Gastrocnemius medialis (tissue), 4 donors: Measurements from ENCODE around the gene P2RX5. TPM values are rescaled to one million over a fixed set of nuclear protein-coding genes. Genes with fewer than 3 reads are reported as not detected.
A peak's percentile ranks its signal among the peaks of the same experiment; 100 is the strongest.

Experiments used
- ATAC-seq, 2 donors: fragments of 150-250 bp; one replicate each; pipeline ENCODE4 v1.9.1; 2016
- DNase-seq, 2 donors: peaks; one replicate each; pipeline ENCODE4 v3.0.0-alpha.2; 2019
- H3K27ac ChIP-seq, 4 donors: fragments of 200-600 bp; sonication (generic); 1 replicate in 1 of 4; 2 replicates in 3 of 4; pipeline ENCODE4 v1.5.1; 2016 to 2018; ENCODE audit warnings: mild to moderate bottlenecking in 2 of 4, moderate library complexity in 1 of 4
- H3K27me3 ChIP-seq, 3 donors: fragments of 200-600 bp; sonication (generic) in 2 of 3; 1 replicate in 1 of 3; 2 replicates in 2 of 3; pipeline versions ENCODE4 v1.5.1 to v1.6.0; 2016 to 2019; ENCODE audit warnings: mild to moderate bottlenecking in 1 of 3, moderate library complexity in 1 of 3
- H3K36me3 ChIP-seq, 2 donors: fragments of 200-600 bp; sonication (generic) in 1 of 2; one replicate each; pipeline ENCODE4 v1.5.1; 2017 to 2018
- H3K4me1 ChIP-seq, 2 donors: fragments of 200-600 bp; sonication (generic) in 1 of 2; one replicate each; pipeline ENCODE4 v1.5.1; 2016 to 2017; ENCODE audit warnings: mild to moderate bottlenecking in 2 of 2
- H3K4me3 ChIP-seq, 4 donors: fragments of 200-600 bp; sonication (generic) in 3 of 4; 1 replicate in 1 of 4; 2 replicates in 3 of 4; pipeline ENCODE4 v1.5.1; 2016 to 2019; ENCODE audit warnings: mild to moderate bottlenecking in 2 of 4
- H3K9me3 ChIP-seq, 3 donors: fragments of 200-600 bp; sonication (generic) in 2 of 3; 1 replicate in 1 of 3; 2 replicates in 2 of 3; pipeline ENCODE4 v1.5.1; 2016 to 2019
- POLR2A ChIP-seq, 2 donors: fragments of 450-650 bp; IDR thresholded peaks; one replicate each; pipeline ENCODE4 v1.6.1; 2017; ENCODE audit warnings: antibody characterized with exemption in 2 of 2, mild to moderate bottlenecking in 2 of 2, moderate library complexity in 2 of 2
- in situ Hi-C, 4 donors: fragments of 200-750 bp; cut with MboI; loops; one replicate each; pipeline versions ENCODE4 v1.15.0 to v1.8.0; 2017; ENCODE audit warnings: low sequenced_read_pairs in 4 of 4
- intact Hi-C: fragments of 100-400 bp; cut with DNase I; formaldehyde crosslinking; loops from one replicate; pipeline ENCODE4 v1.15.1; 2023; ENCODE audit warnings: low total_unique reads
- total RNA-seq, 4 donors: library from RNA; depleted of rRNA; stranded (reverse); fragments of >200 nt; gene quantifications; one replicate each; pipeline versions ENCODE4 v1.1.0 to v1.2.3, GENCODE V29; 2016
- TF ChIP-seq, protein P1 (sequence below), 5 experiments: fragments of 450-650 bp in 3 of 5; fragments of 200-600 bp in 2 of 5; sonication (generic) in 2 of 5; IDR thresholded peaks in 4 of 5; conservative IDR thresholded peaks in 1 of 5; 1 replicate in 4 of 5; 2 replicates in 1 of 5; pipeline ENCODE4 v1.5.1; 2016 to 2019; ENCODE audit warnings: antibody characterized with exemption in 5 of 5, mild to moderate bottlenecking in 3 of 5, moderate library complexity in 3 of 5

The P2RX5 gene
- total RNA-seq, 4 donors from 2014 or later: 12.3 to 52.9 (median 30.2) TPM

DNA sequence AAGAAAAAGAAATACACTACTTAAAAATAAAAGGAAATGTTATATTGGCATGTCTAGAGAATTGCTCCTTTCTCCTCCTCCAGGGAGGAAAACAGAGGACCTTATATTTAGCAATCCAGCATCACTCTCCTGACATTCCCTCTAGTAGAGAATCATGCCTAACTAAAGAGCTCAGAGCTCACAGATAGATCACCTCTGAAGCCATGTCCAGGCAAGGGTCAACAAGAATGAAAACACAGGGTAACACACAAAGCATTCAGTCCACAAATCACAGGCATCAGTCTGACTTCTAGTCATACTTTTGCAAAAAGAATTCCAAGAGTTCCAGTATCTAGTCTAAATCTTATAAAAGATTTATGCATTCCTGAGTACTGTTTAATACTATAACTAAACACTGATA, 23.3 kb upstream of the P2RX5 start:
- Histone ChIP-seq H3K4me3 (no peak overlapping the region), H3K36me3 (peaks cover 0 to 46% of the 10 kb centered on the region in 2 donors), H3K27ac (peak overlapping the region; percentile 42 to 76 (median 66)), H3K4me1 (peaks cover 12 to 24% of the 10 kb centered on the region in 2 donors), H3K27me3 (no peaks in the 10 kb centered on the region), H3K9me3 (no peaks in the 10 kb centered on the region)
- in situ Hi-C loops: loop anchor here in 1 of 4 donors (5.0 kb wide), 1 partner anchor 47 kb away; no protein-coding TSS in a partner anchor
- no peak for TF ChIP-seq POLR2A (IDR thresholded peaks at IDR 0.05)
- TF ChIP-seq, protein P1, sequence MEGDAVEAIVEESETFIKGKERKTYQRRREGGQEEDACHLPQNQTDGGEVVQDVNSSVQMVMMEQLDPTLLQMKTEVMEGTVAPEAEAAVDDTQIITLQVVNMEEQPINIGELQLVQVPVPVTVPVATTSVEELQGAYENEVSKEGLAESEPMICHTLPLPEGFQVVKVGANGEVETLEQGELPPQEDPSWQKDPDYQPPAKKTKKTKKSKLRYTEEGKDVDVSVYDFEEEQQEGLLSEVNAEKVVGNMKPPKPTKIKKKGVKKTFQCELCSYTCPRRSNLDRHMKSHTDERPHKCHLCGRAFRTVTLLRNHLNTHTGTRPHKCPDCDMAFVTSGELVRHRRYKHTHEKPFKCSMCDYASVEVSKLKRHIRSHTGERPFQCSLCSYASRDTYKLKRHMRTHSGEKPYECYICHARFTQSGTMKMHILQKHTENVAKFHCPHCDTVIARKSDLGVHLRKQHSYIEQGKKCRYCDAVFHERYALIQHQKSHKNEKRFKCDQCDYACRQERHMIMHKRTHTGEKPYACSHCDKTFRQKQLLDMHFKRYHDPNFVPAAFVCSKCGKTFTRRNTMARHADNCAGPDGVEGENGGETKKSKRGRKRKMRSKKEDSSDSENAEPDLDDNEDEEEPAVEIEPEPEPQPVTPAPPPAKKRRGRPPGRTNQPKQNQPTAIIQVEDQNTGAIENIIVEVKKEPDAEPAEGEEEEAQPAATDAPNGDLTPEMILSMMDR (IDR thresholded peaks at IDR 0.05 in 4 of 5, conservative IDR thresholded peaks at IDR 0.05 in 1 of 5): no peak
- DNase-seq: no peak
- intact Hi-C loops: no loop called here
- no peak for ATAC-seq

DNA sequence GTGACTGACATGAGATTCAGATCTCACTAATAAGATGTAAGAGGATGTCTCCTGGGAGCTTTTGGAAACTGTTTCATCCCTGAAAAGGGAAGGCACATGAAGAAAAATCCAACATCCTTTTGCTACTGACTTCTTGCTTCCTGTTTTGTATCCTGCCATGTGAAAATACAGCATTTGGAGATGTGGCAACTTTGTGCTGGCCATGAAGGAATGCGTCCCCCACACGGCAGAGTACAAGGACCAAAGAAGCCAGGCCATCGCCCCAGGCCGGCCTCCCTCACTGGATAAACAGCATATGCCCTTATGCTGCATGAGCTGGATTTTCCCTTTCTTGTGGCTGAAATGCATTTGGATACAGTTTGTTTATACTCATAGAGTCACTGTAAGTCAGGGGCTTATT, 22.2 kb upstream of the P2RX5 start:
- Histone ChIP-seq H3K27ac (peak overlapping the region in 1 of 4 donors; percentile 63), H3K9me3 (no peaks in the 10 kb centered on the region), H3K36me3 (peaks cover 0 to 53% of the 10 kb centered on the region in 2 donors), H3K4me1 (peaks cover 8 to 22% of the 10 kb centered on the region in 2 donors), H3K4me3 (no peak overlapping the region), H3K27me3 (no peaks in the 10 kb centered on the region)
- ATAC-seq (no peak), DNase-seq (no peak)
- TF ChIP-seq, protein P1 (IDR thresholded peaks at IDR 0.05 in 4 of 5, conservative IDR thresholded peaks at IDR 0.05 in 1 of 5): no peak
- no peak for TF ChIP-seq POLR2A (IDR thresholded peaks at IDR 0.05)
- in situ Hi-C loops: loop anchor here in 1 of 4 donors (5.0 kb wide), 1 partner anchor 46 kb away; no protein-coding TSS in a partner anchor
- intact Hi-C loops: no loop called here

DNA sequence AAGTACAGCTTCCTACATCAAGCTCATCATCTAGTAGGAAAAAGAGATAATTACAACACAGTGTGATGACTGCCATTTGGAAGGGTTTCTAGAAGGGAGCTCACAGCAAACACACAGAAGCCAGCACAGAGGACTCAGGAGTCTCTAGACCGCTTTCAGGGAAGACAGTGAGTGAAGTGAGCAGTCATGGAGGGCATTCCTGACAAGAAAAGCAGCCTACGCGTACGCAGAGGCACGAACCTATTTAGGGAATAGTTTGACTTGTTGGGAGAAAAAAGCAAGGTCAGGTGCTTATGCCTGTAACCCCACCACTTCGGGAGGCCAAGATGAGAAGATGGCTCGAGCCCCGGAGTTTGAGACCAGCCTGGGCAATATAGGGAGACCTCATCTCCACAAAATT, 19.3 kb upstream of the P2RX5 start:
- ATAC-seq (no peak), DNase-seq (no peak)
- Histone ChIP-seq H3K27ac (no peak overlapping the region), H3K4me1 (peaks cover 0 to 11% of the 10 kb centered on the region in 2 donors), H3K4me3 (no peak overlapping the region), H3K36me3 (peaks cover 0 to 70% of the 10 kb centered on the region in 2 donors), H3K9me3 (no peaks in the 10 kb centered on the region), H3K27me3 (no peaks in the 10 kb centered on the region)
- intact Hi-C loops: no loop called here
- in situ Hi-C loops: loop anchor here in 1 of 4 donors (5.0 kb wide), 1 partner anchor 43 kb away; no protein-coding TSS in a partner anchor
- no peak for TF ChIP-seq POLR2A (IDR thresholded peaks at IDR 0.05)
- TF ChIP-seq, protein P1 (IDR thresholded peaks at IDR 0.05 in 4 of 5, conservative IDR thresholded peaks at IDR 0.05 in 1 of 5): no peak

DNA sequence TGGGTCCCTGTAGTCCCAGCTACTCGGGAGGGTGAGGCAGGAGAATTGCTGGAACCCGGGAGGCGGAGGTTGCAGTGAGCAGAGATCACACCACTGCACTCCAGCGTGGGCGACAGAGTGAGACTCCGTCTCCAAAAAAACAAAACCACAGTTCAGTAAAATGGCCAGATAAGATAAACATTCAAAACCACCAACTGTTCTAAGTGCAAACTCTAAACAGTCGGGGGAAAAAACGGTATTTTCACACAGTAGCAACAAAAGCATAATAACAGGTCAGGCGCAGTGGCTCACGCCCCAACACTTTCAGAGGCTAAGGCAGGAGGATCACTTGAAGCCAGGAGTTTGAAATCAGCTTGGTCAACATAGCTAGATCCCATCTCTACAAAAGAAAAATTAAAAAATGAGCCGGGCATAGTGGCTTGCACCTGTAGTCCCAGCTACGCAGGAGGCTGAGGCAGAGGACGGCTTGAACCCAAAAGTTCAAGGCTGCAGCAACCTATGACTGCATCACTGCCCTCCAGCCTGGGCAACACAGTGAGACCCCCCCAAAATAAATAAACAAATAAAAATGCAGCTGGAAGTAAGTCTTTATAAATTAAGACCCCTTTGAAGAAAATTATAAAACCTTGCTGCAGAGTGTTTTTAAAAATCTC, 17.0 kb upstream of the P2RX5 start:
- Histone ChIP-seq H3K4me1 (peaks cover 0 to 3% of the 10 kb centered on the region in 2 donors), H3K9me3 (no peaks in the 10 kb centered on the region), H3K27ac (no peak overlapping the region), H3K36me3 (peaks cover 0 to 61% of the 10 kb centered on the region in 2 donors), H3K27me3 (no peaks in the 10 kb centered on the region), H3K4me3 (no peak overlapping the region)
- intact Hi-C loops (no loop called here), in situ Hi-C loops (no loop called here)
- ATAC-seq (no peak), DNase-seq (no peak)
- no peak for TF ChIP-seq POLR2A (IDR thresholded peaks at IDR 0.05)
- TF ChIP-seq, protein P1 (IDR thresholded peaks at IDR 0.05 in 4 of 5, conservative IDR thresholded peaks at IDR 0.05 in 1 of 5): no peak
